Psoas muscle (tissue), 8 donors: ENCODE measurements around the gene TLE1. TPM values are rescaled to one million over a fixed set of nuclear protein-coding genes. Genes with fewer than 3 reads are reported as not detected.
"Not testable (repeated sequence)": the region's sequence is repeated elsewhere in the genome, so short reads cannot be mapped to it uniquely, and the experiment has no call there.

Experiments used
- ATAC-seq, 4 donors: fragments of 200-7000 bp; cut with Tn5 transposase; one replicate each; pipeline ENCODE4 v1.9.1; 2020; ENCODE audit warnings: moderate library complexity in 3 of 4, mild to moderate bottlenecking in 2 of 4
- DNase-seq, 2 donors: peaks; one replicate each; pipeline ENCODE4 v3.0.0-alpha.2; 2020
- H3K27ac ChIP-seq: fragments of 200-600 bp; one replicate; pipeline ENCODE4 v1.8.0; 2022
- H3K27me3 ChIP-seq, 3 donors: fragments of 200-600 bp in 1 of 3; one replicate each; pipeline versions ENCODE4 v1.6.1 to v1.8.0; 2013 to 2022; ENCODE audit warnings: low read length in 2 of 3, mild to moderate bottlenecking in 2 of 3, moderate library complexity in 1 of 3; ENCODE audit not compliant: insufficient read depth in 3 of 3
- H3K36me3 ChIP-seq, 2 donors: fragments of 200-600 bp in 1 of 2; one replicate each; pipeline versions ENCODE4 v1.6.1 to v1.8.0; 2013 to 2022; ENCODE audit warnings: low read depth in 1 of 2, mild to moderate bottlenecking in 1 of 2, moderate library complexity in 1 of 2; ENCODE audit not compliant: insufficient read depth in 1 of 2
- H3K4me1 ChIP-seq: fragments of 200-600 bp; one replicate; pipeline ENCODE4 v1.8.0; 2022
- H3K4me3 ChIP-seq: fragments of 200-600 bp; one replicate; pipeline ENCODE4 v1.8.0; 2022; ENCODE audit warnings: mild to moderate bottlenecking
- H3K9me3 ChIP-seq: fragments of 200-600 bp; one replicate; pipeline ENCODE4 v1.8.0; 2022
- CTCF ChIP-seq: fragments of 200-600 bp; IDR thresholded peaks from one replicate; pipeline ENCODE4 v1.8.0; 2022; ENCODE audit warnings: antibody characterized with exemption
- WGBS, 3 donors: extraction: QIAGEN DNeasy Blood & Tissue Kit; methylation state at CpG; one replicate each; pipeline versions ENCODE4 v1.1.6 to v1.1.7; 2013; 5-methylcytosine and 5-hydroxymethylcytosine counted together
- intact Hi-C, 2 donors: fragments of 100-400 bp; cut with DNase I; formaldehyde crosslinking; loops; one replicate each; pipeline versions ENCODE4 v1.11.0 to v1.14.2; 2022
- polyA plus RNA-seq, 3 donors: library from polyadenylated mRNA; stranded (reverse); fragments of 200-250 nt; gene quantifications; one replicate each; pipeline ENCODE4 v1.2.3, GENCODE V29; 2013
- total RNA-seq, 4 donors: library from RNA; stranded (reverse); fragmentation: NEBNext Ultra II Directional in 2 of 4; extraction: Animal tissue kit (Norgen Biotek cat#: 25700) in 2 of 4; gene quantifications; one replicate each; pipeline versions ENCODE4 v1.2.1 to v1.2.4, GENCODE V29; 2021 to 2023
- donor health status: healthy with polysubstance abuse.
- donor health status: DM: no; HTN: no; CAD: no; lungs with moderate emphysema.
- donor health status: Bipolar disorder and iron deficiency.
- donor health status: healthy.
- donor health status: DM: yes; HTN: yes; CAD: no.
- donor health status: DM: no; HTN: no; CAD: no.
- donor health status: DM: no; HTN: no; CAD: no.
- donor health status: DM: yes; HTN: yes; CAD: no.

The TLE1 gene
- total and polyA plus RNA-seq, 7 donors, result 14.6 to 46.7 (median 34.9) TPM

- 81 to 88% (median 87%) methylated on average over 6 of the region's 6 CpGs for WGBS, 3 donors
- intact Hi-C loops, result no loop called here
Measured at GRCh38 chr9:81693671-81694378, 4.5 kb upstream of the TLE1 start.

GRCh38 chr9:81690251-81690851 lies 1.0 kb upstream of the TLE1 start:
- Histone ChIP-seq H3K4me1 (peaks cover 14% of the 10 kb centered on the region), H3K4me3 (peak overlapping the region; percentile 86), H3K36me3 (peaks cover 0 to 5% of the 10 kb centered on the region in 2 donors), H3K9me3 (no peaks in the 10 kb centered on the region), H3K27me3 (no peaks in the 10 kb centered on the region), H3K27ac (peak overlapping the region; percentile 79)
- ATAC-seq, result no peak
- DNase-seq, result peak; percentile 30 to 62
- intact Hi-C loops, result no loop called here
- 10 to 18% (median 10%) methylated on average over 23 of the region's 23 CpGs for WGBS, 3 donors
- TF ChIP-seq CTCF, result no peak

More at GRCh38 chr9:81693671-81694378, 4.5 kb upstream of the TLE1 start:
- Histone ChIP-seq H3K27me3 (no peaks in the 10 kb centered on the region), H3K9me3 (no peaks in the 10 kb centered on the region), H3K36me3 (no peaks in the 10 kb centered on the region), H3K27ac (no peak overlapping the region), H3K4me3 (no peak overlapping the region), H3K4me1 (no peaks in the 10 kb centered on the region)
- DNase-seq, result no peak
- no peak for TF ChIP-seq CTCF
- ATAC-seq, result no peak

GRCh38 chr9:81689093-81689342 lies 329 bp downstream of the TLE1 start:
- not testable (repeated sequence) for DNase-seq, H3K27me3 ChIP-seq, H3K9me3 ChIP-seq
- H3K4me1 ChIP-seq, result peaks cover 26% of the 10 kb centered on the region
- peak overlapping the region; percentile 79 for H3K27ac ChIP-seq
- H3K4me3 ChIP-seq, result peak overlapping the region; percentile 86
- intact Hi-C loops, result loop anchor here (5.0 to 10.0 kb wide), 7 partner anchors 67 to 272 kb away; no protein-coding TSS in a partner anchor
- WGBS, 3 donors, result 0 to 1% (median 0%) methylated on average over 14 to 21 of the region's 21 CpGs
- peak in 3 of 4 donors; percentile 22 to 35 (median 27) for ATAC-seq
- peaks cover 0 to 16% of the 10 kb centered on the region in 2 donors for H3K36me3 ChIP-seq

- peak; percentile 76 to 89 for DNase-seq
- H3K9me3 ChIP-seq, H3K27me3 ChIP-seq: not testable (repeated sequence)
- peaks cover 0 to 17% of the 10 kb centered on the region in 2 donors for H3K36me3 ChIP-seq
- H3K4me1 ChIP-seq, result peaks cover 31% of the 10 kb centered on the region
- peak overlapping the region; percentile 79 for H3K27ac ChIP-seq
- H3K4me3 ChIP-seq, result peak overlapping the region; percentile 86
- 0 to 2% (median 1%) methylated on average over 52 to 107 of the region's 107 CpGs for WGBS, 3 donors
- intact Hi-C loops, result loop anchor here (5.0 to 10.0 kb wide), 7 partner anchors 66 to 271 kb away; no protein-coding TSS in a partner anchor
- peak; percentile 36 to 72 (median 54) for ATAC-seq
Measured at GRCh38 chr9:81688262-81689092, 870 bp downstream of the TLE1 start.

GRCh38 chr9:81687521-81688261 lies 1.7 kb downstream of the TLE1 start:
- Histone ChIP-seq H3K27ac (peak overlapping the region; percentile 79), H3K36me3 (peaks cover 0 to 17% of the 10 kb centered on the region in 2 donors), H3K4me1 (peaks cover 35% of the 10 kb centered on the region), H3K9me3 (no peaks in the 10 kb centered on the region), H3K4me3 (peak overlapping the region; percentile 86), H3K27me3 (no peaks in the 10 kb centered on the region)
- DNase-seq (peak; percentile 55 to 71), ATAC-seq (peak in 1 of 4 donors; percentile 12)
- no peak for TF ChIP-seq CTCF
- WGBS, 3 donors, result 0 to 1% (median 0%) methylated on average over 23 to 51 of the region's 51 CpGs
- intact Hi-C loops, result loop anchor here (2.0 to 10.0 kb wide), 8 partner anchors 65 to 919 kb away; no protein-coding TSS in a partner anchor
